ENCODE measurements around the gene GAGE12G.
"Not testable (repeated sequence)": the region's sequence is repeated elsewhere in the genome, so short reads cannot be mapped to it uniquely, and the experiment has no call there.

GAGE12G gene, protein sequence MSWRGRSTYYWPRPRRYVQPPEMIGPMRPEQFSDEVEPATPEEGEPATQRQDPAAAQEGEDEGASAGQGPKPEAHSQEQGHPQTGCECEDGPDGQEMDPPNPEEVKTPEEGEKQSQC

DNA sequence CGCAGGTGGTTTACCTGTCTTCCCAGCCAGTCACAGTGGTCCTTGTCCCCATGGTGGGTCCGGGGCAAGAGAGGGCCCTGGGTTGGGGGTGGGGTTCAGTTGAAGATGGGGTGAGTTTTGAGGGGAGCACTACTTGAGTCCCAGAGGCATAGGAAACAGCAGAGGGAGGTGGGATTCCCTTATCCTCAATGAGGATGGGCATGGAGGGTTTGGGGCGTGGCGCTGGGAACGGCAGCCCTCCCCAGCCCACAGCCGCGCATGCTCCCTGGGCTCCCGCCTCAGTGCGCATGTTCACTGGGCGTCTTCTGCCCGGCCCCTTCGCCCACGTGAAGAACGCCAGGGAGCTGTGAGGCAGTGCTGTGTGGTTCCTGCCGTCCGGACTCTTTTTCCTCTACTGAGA, at the start of gene GAGE12G:
TSS of gene GAGE12G (plus strand) at position 301 of the 400 bp plus-strand sequence. CDS start 1,155 bp downstream, outside the sequence.
- not testable (repeated sequence) for H3K27ac ChIP-seq; H3K9me3 ChIP-seq (ENCODE audit: low read depth, low read length); DNase-seq (ENCODE audit: low read depth, low spot score); H3K9ac ChIP-seq (ENCODE audit: insufficient read length); H3K4me3 ChIP-seq; H3K36me3 ChIP-seq (ENCODE audit: insufficient read depth, low read length)

- H3K27ac ChIP-seq; H3K36me3 ChIP-seq (ENCODE audit: insufficient read depth, low read length); H3K4me3 ChIP-seq; DNase-seq (ENCODE audit: low read depth, low spot score); H3K9ac ChIP-seq (ENCODE audit: insufficient read length); H3K9me3 ChIP-seq (ENCODE audit: low read depth, low read length): not testable (repeated sequence)
Measured at GRCh38 chrX:49531877-49532276, 38.3 kb upstream of the GAGE12G start, which contains the start of gene GAGE12C. GAGE12C (plus strand) TSS chrX:49532177; CDS start chrX:49533332, 1,155 bp downstream.

- H3K36me3 ChIP-seq (ENCODE audit: insufficient read depth, low read length); H3K9ac ChIP-seq (ENCODE audit: insufficient read length); DNase-seq (ENCODE audit: low read depth, low spot score): not testable (repeated sequence)
Measured at GRCh38 chrX:49541433-49541832, 28.8 kb upstream of the GAGE12G start, which contains the start of gene GAGE12D. GAGE12D (plus strand) TSS chrX:49541733; CDS start chrX:49542888, 1,155 bp downstream.

GRCh38 chrX:49550989-49551388, 19.2 kb upstream of the GAGE12G start, which contains the start of gene GAGE12E:
GAGE12E (plus strand) TSS chrX:49551289; CDS start chrX:49552444, 1,155 bp downstream.
- not testable (repeated sequence) for H3K27ac ChIP-seq; DNase-seq (ENCODE audit: low read depth, low spot score); H3K4me3 ChIP-seq; H3K9ac ChIP-seq (ENCODE audit: insufficient read length); H3K36me3 ChIP-seq (ENCODE audit: insufficient read depth, low read length); H3K9me3 ChIP-seq (ENCODE audit: low read depth, low read length)

More at GRCh38 chrX:49541433-49541832, 28.8 kb upstream of the GAGE12G start, which contains the start of gene GAGE12D:
- H3K27ac ChIP-seq; H3K4me3 ChIP-seq; H3K9me3 ChIP-seq (ENCODE audit: low read depth, low read length): not testable (repeated sequence)

GRCh38 chrX:49560542-49560941, 9.7 kb upstream of the GAGE12G start, which contains the start of gene GAGE12F:
GAGE12F (plus strand) TSS chrX:49560842; CDS start chrX:49561997, 1,155 bp downstream.
- not testable (repeated sequence) for H3K27ac ChIP-seq; H3K4me3 ChIP-seq; H3K36me3 ChIP-seq (ENCODE audit: insufficient read depth, low read length); H3K9ac ChIP-seq (ENCODE audit: insufficient read length); H3K9me3 ChIP-seq (ENCODE audit: low read depth, low read length); DNase-seq (ENCODE audit: low read depth, low spot score)

DNA sequence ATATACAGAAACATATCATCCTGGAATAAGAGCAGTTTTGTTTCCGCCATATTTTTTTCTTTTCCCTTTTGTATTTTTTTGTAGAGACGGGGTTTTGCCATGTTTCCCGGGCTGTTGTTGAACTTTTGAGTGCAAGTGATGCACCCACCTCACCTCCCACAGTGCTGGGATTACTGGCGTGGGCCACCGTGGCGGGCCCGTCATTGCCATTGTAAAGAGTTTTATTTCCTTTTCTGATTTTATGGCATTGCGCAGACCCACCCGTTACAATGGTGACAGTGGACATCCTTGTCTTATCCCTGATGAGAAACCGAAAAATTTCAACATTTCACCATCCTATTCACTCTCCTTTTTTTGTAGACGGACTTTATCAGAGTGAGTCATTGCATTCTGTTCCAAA, 1.5 kb upstream of the GAGE12G start:
- not testable (repeated sequence) for DNase-seq (ENCODE audit: low read depth, low spot score); H3K4me3 ChIP-seq; H3K27ac ChIP-seq; H3K9ac ChIP-seq (ENCODE audit: insufficient read length); H3K9me3 ChIP-seq (ENCODE audit: low read depth, low read length); H3K36me3 ChIP-seq (ENCODE audit: insufficient read depth, low read length)

DNA sequence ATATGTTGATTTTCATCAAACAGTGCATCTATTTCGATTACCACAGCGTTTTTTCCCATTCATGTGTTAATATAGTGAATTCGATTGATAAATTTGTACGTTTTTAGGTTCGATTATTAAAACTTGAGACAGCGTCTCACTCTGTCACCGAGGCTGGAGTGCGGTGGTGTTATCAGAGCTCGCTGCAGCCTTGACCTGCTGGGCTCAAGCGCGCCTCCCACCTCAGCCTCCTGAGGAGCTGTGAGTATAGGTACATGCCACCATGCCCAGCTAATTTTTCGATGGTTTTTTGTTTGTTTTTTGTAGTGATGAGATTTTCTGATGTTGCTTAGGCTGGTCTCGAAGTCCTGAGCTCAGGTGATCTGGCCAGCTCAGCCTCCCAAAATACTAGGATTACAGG, 1.0 kb upstream of the GAGE12G start:
- DNase-seq (ENCODE audit: low read depth, low spot score); H3K27ac ChIP-seq; H3K36me3 ChIP-seq (ENCODE audit: insufficient read depth, low read length); H3K4me3 ChIP-seq; H3K9me3 ChIP-seq (ENCODE audit: low read depth, low read length); H3K9ac ChIP-seq (ENCODE audit: insufficient read length): not testable (repeated sequence)

- not testable (repeated sequence) for H3K9ac ChIP-seq (ENCODE audit: insufficient read length); H3K4me3 ChIP-seq; H3K9me3 ChIP-seq (ENCODE audit: low read depth, low read length); DNase-seq (ENCODE audit: low read depth, low spot score); H3K36me3 ChIP-seq (ENCODE audit: insufficient read depth, low read length); H3K27ac ChIP-seq
Measured at GRCh38 chrX:49579649-49580048, 9.4 kb downstream of the GAGE12G start, which contains the start of gene GAGE12H. GAGE12H (plus strand) TSS chrX:49579949; CDS start chrX:49581104, 1,155 bp downstream.

DNA sequence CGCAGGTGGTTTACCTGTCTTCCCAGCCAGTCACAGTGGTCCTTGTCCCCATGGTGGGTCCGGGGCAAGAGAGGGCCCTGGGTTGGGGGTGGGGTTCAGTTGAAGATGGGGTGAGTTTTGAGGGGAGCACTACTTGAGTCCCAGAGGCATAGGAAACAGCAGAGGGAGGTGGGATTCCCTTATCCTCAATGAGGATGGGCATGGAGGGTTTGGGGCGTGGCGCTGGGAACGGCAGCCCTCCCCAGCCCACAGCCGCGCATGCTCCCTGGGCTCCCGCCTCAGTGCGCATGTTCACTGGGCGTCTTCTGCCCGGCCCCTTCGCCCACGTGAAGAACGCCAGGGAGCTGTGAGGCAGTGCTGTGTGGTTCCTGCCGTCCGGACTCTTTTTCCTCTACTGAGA, 19.0 kb downstream of the GAGE12G start, which contains the start of gene GAGE2A:
TSS of gene GAGE2A (plus strand) at position 301 of the 400 bp plus-strand sequence. CDS start 1,155 bp downstream, outside the sequence.
- H3K9me3 ChIP-seq (ENCODE audit: low read depth, low read length); DNase-seq (ENCODE audit: low read depth, low spot score); H3K9ac ChIP-seq (ENCODE audit: insufficient read length); H3K36me3 ChIP-seq (ENCODE audit: insufficient read depth, low read length); H3K4me3 ChIP-seq; H3K27ac ChIP-seq: not testable (repeated sequence)

GRCh38 chrX:49589769-49590478, 19.7 kb downstream of the GAGE12G start:
- DNase-seq (ENCODE audit: low read depth, low spot score); H3K27ac ChIP-seq; H3K4me3 ChIP-seq; H3K36me3 ChIP-seq (ENCODE audit: insufficient read depth, low read length); H3K9me3 ChIP-seq (ENCODE audit: low read depth, low read length); H3K9ac ChIP-seq (ENCODE audit: insufficient read length): not testable (repeated sequence)

DNA sequence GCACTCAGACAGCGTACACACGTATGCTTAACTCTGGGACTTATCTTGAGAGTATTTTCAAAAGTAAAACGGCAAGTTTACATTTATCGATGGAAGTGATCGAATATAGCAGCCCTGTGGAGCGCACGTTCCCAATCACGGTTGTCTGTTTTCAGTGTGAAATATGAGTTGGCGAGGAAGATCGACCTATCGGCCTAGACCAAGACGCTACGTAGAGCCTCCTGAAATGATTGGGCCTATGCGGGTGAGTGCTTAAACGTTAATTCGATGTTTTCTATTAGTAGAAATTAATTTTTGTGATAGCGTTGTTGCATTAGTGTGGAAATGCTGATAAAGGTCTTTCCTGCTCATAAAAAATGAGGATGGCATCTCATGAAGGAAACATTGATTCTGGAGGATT, 20.3 kb downstream of the GAGE12G start:
- DNase-seq (ENCODE audit: low read depth, low spot score); H3K9ac ChIP-seq (ENCODE audit: insufficient read length); H3K4me3 ChIP-seq; H3K9me3 ChIP-seq (ENCODE audit: low read depth, low read length); H3K36me3 ChIP-seq (ENCODE audit: insufficient read depth, low read length); H3K27ac ChIP-seq: not testable (repeated sequence)

GRCh38 chrX:49598720-49599119, 28.5 kb downstream of the GAGE12G start, which contains the start of gene GAGE1:
GAGE1 (plus strand) TSS chrX:49599020; CDS start chrX:49600175, 1,155 bp downstream.
- not testable (repeated sequence) for H3K36me3 ChIP-seq (ENCODE audit: insufficient read depth, low read length); H3K9me3 ChIP-seq (ENCODE audit: low read depth, low read length); H3K4me3 ChIP-seq; DNase-seq (ENCODE audit: low read depth, low spot score); H3K27ac ChIP-seq; H3K9ac ChIP-seq (ENCODE audit: insufficient read length)

Measured in SK-N-MC (cell line).